Cardiac muscle cell (in vitro differentiated cells and primary cell): ENCODE measurements around the gene ZNF135. TPM values are rescaled to one million over a fixed set of nuclear protein-coding genes. Genes with fewer than 3 reads are reported as not detected.

Source experiments
- DNase-seq, 2 donors: peaks; one replicate each; pipeline versions ENCODE4 v3.0.0 to v3.0.0-alpha.2; 2010 to 2017; ENCODE audit warnings: low read depth in 1 of 2, low spot score in 1 of 2
- H3K27ac ChIP-seq: fragments of 200-600 bp; sonication (generic); 2 replicates; pipeline ENCODE4 v1.5.1; 2016
- H3K27me3 ChIP-seq: fragments of 200-600 bp; sonication (generic); 2 replicates; pipeline ENCODE4 v1.6.0; 2016; ENCODE audit warnings: control low read depth
- H3K36me3 ChIP-seq: fragments of 200-600 bp; sonication (generic); 2 replicates; pipeline ENCODE4 v1.5.1; 2016; ENCODE audit warnings: control low read depth
- H3K4me1 ChIP-seq: fragments of 200-600 bp; sonication (generic); 2 replicates; pipeline ENCODE4 v1.8.1; 2017; ENCODE audit warnings: low read depth, mild to moderate bottlenecking, mixed run types
- H3K4me3 ChIP-seq: fragments of 200-600 bp; sonication (generic); 2 replicates; pipeline ENCODE4 v1.5.1; 2016; ENCODE audit warnings: mild to moderate bottlenecking
- H3K9me3 ChIP-seq: fragments of 200-600 bp; sonication (generic); 2 replicates; pipeline ENCODE4 v1.5.1; 2017; ENCODE audit warnings: low read depth, mild to moderate bottlenecking, control low read depth
- polyA plus RNA-seq: library from polyadenylated mRNA; unstranded; fragments of >200 nt; fragmentation: Nextera tagmentation; extraction: Ambion mirVana; gene quantifications from 2 replicates; pipeline ENCODE4 v1.2.1, GENCODE V29; 2016
- total RNA-seq: library from RNA; depleted of rRNA; stranded (reverse); fragments of >200 nt; gene quantifications from 2 replicates; pipeline ENCODE4 v1.2.3, GENCODE V29; 2016
- TF ChIP-seq, protein P1 (sequence below): IDR thresholded peaks from 2 replicates; pipeline ENCODE4 v1.5.1; 2012; ENCODE audit warnings: low read depth, mild to moderate bottlenecking, low read length

The ZNF135 gene
- total and polyA plus RNA-seq, 2 experiments from 2014 or later: 11.2 to 14.0 TPM

DNA sequence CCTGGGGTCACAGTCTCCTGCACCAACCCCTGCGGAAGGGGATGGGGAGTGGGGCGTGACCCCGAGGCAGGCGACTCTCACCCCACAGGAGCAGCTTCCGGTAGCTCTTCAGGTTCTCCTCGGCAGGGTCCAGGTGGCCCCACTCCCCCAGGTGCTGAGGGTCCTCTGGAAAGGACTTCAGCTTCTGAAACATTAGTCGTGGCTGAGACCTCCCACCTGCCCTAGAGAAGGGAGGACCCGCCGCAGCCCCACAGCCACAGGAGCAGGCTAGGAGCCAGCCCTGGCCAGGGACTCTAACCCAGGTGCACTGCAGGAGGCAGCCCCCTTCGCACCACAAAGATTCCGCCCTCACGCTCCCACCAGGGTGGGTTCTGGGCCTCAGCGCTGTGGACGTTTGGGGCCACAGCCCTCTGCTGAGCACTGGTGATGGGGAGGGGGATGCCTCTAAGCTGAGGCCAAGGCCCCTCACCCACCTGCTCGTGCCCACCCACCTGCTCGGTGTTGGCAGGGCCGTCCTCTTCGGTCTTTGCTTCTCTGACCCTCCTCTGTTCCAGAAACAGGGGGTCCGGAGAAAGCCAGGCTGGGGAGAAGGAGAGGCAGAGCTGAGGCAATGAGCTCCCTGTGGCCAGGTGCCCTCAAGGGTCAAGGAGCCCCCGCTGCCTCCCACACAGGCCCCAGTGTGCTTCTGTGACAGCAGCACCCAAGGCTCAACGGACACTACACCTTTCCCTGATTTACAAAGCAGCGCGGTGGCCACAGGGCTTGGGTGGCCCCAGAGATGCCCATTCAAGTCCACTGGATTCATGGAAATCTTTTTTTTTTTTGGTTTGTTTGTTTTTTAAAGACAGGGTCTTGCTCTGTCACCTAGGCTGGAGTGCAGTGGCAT lies 28.0 kb downstream of the ZNF135 start:
- Histone ChIP-seq H3K36me3 (peaks cover 10% of the 10 kb centered on the region), H3K27me3 (no peaks in the 10 kb centered on the region), H3K27ac (no peak overlapping the region), H3K9me3 (no peaks in the 10 kb centered on the region), H3K4me1 (no peaks in the 10 kb centered on the region), H3K4me3 (no peak overlapping the region)
- no peak for DNase-seq
- TF ChIP-seq, protein P1, sequence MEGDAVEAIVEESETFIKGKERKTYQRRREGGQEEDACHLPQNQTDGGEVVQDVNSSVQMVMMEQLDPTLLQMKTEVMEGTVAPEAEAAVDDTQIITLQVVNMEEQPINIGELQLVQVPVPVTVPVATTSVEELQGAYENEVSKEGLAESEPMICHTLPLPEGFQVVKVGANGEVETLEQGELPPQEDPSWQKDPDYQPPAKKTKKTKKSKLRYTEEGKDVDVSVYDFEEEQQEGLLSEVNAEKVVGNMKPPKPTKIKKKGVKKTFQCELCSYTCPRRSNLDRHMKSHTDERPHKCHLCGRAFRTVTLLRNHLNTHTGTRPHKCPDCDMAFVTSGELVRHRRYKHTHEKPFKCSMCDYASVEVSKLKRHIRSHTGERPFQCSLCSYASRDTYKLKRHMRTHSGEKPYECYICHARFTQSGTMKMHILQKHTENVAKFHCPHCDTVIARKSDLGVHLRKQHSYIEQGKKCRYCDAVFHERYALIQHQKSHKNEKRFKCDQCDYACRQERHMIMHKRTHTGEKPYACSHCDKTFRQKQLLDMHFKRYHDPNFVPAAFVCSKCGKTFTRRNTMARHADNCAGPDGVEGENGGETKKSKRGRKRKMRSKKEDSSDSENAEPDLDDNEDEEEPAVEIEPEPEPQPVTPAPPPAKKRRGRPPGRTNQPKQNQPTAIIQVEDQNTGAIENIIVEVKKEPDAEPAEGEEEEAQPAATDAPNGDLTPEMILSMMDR: no peak

DNA sequence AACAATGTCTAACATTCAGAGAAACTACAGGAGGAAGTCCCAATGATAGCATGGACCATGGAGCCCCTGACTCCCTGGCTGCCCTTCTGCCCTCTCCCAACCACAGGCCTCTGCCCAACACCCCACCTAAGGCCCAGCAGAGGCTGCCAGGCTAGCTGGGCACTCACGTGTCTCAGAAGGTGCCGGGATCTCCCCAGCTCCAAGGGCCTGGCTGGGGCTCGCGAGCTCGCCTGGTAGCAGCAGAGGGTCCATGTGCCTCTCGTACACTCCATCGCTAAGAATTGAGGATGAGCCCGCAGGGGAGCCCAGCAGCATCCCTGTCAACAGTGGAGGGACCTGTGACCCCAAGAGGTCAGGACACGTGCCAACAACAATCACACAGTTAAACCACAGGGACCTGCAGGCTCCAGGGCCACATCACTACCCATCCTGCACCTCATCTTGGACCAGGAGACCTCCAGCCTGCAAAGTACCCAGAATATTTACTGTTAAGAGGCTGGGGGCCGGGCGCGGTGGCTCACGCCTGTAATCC lies 29.5 kb downstream of the ZNF135 start:
- Histone ChIP-seq H3K36me3 (peaks cover 9% of the 10 kb centered on the region), H3K9me3 (no peaks in the 10 kb centered on the region)
- TF ChIP-seq, protein P1: no peak

DNA sequence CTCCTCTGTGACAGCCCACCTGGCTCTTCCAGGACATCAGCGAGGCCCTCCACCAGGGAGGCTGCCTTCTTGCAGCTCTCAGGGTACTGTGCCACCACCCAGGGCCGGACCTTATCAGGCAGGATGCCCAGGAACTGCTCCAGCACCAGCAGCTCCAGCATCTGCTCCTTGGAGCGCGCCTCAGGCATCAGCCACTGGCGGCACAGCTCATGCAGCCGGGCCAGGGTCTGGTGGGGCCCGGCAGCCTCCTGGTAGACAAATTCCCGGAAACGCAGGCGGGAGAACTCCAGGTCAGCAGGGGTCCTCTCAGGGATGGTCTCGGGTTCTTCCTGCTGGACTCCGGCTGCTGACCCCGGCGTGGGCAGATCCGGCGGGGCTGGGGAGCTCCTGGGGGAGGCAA lies 30.8 kb downstream of the ZNF135 start:
- H3K9me3 ChIP-seq: no peaks in the 10 kb centered on the region
- DNase-seq: no peak
- H3K36me3 ChIP-seq: peaks cover 2% of the 10 kb centered on the region
- H3K27me3 ChIP-seq: no peaks in the 10 kb centered on the region
- TF ChIP-seq, protein P1: no peak
- H3K27ac ChIP-seq: no peak overlapping the region
- no peak overlapping the region for H3K4me3 ChIP-seq
- H3K4me1 ChIP-seq: no peaks in the 10 kb centered on the region

More for the DNA sequence above, 29.5 kb downstream of the ZNF135 start:
- Histone ChIP-seq H3K4me1 (no peaks in the 10 kb centered on the region), H3K27me3 (no peaks in the 10 kb centered on the region), H3K27ac (no peak overlapping the region), H3K4me3 (no peak overlapping the region)
- DNase-seq: no peak

DNA sequence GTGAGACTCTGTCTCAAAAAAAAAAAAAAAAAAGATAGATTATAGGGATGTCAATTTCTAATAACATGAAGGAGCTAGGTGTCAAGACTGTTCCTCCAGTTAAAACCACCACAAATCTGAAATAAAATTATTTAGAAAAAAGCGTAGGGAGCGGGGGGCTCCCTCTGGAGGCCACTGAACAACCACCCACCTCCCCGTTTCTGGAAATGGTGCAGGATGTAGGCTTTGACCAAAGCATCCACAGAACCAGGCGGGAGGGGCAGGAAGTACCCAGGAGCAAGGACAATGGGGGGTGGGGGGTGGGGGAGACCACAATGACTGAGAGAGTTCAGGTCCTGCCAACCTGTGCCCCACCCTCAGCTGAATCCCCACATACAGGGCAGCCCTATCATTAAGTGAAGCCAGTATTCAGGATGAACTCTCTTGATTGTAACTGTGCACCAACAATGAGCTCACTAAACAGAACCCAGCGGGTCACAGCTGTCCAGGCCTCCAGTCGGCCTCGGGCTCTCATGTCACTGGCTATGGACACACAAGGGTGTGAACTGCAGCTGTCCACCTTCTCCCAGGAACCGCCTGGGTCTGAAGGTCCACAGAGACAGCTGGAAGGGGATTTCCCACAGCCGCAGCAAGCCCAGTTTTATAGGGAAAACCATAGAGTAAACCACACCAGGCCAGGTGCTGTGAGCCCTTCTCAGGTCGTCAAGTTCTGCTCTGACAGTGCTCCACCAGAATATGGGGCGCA lies 32.3 kb downstream of the ZNF135 start:
- no peak overlapping the region for H3K4me3 ChIP-seq
- no peak overlapping the region for H3K27ac ChIP-seq
- DNase-seq: no peak
- TF ChIP-seq, protein P1: no peak
- H3K9me3 ChIP-seq: no peaks in the 10 kb centered on the region
- no peaks in the 10 kb centered on the region for H3K4me1 ChIP-seq
- no peaks in the 10 kb centered on the region for H3K27me3 ChIP-seq
- peaks cover 2% of the 10 kb centered on the region for H3K36me3 ChIP-seq

DNA sequence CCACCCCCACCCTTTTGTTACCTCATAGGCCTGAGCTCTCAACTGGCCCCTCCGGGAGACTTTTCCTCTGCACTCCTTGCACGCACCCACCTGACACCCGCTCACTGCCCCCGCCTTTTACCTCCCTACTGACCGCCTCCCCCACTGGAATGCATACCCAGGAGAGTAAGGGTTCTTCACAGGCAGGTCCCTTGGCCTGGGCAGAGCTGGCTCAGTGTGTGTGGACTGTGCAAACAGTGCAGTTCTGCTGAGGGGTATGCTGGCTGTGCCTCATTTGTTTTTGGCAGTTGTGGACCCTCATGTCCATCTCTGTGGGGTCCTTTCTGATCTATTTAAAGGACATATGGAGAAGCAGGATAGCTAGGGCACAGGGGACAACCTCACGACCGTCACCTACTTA lies 34.0 kb downstream of the ZNF135 start:
- H3K4me1 ChIP-seq: no peaks in the 10 kb centered on the region
- no peak for DNase-seq
- no peak overlapping the region for H3K27ac ChIP-seq
- no peaks in the 10 kb centered on the region for H3K27me3 ChIP-seq
- no peak overlapping the region for H3K4me3 ChIP-seq
- peaks cover 2% of the 10 kb centered on the region for H3K36me3 ChIP-seq
- H3K9me3 ChIP-seq: no peaks in the 10 kb centered on the region
- TF ChIP-seq, protein P1: no peak
